Keratinocyte (primary cell): ENCODE results near the gene DRD2. TPM values are rescaled to one million over a fixed set of nuclear protein-coding genes. Genes with fewer than 3 reads are reported as not detected.

Experiments used
- DNase-seq: peaks from one replicate; pipeline ENCODE4 v3.0.0-alpha.2; 2011; ENCODE audit warnings: low read depth, missing footprints, low spot score
- FAIRE-seq: peaks from 2 replicates; lab custom pipeline; 2011; peaks lifted over from hg19 to GRCh38; lab: Jason Lieb, UNC
- H2AFZ ChIP-seq: 2 replicates; pipeline ENCODE4 v1.6.0; 2012; ENCODE audit warnings: low read length, control low read depth, inconsistent platforms; ENCODE audit not compliant: control insufficient read depth
- H3K27ac ChIP-seq: 2 replicates; pipeline ENCODE4 v1.5.1; 2011; ENCODE audit warnings: low read length; ENCODE audit not compliant: control insufficient read depth, insufficient read depth
- H3K27me3 ChIP-seq: 3 replicates; pipeline ENCODE4 v1.6.0; 2011; ENCODE audit warnings: low read length; ENCODE audit not compliant: control insufficient read depth, insufficient read depth; ENCODE audit errors: extremely low read depth
- H3K36me3 ChIP-seq, 2 experiments: 2 replicates in 1 of 2; 3 replicates in 1 of 2; pipeline ENCODE4 v1.5.1; 2011; ENCODE audit warnings: low read length in 2 of 2, mild to moderate bottlenecking in 1 of 2; ENCODE audit not compliant: control insufficient read depth in 2 of 2, insufficient read depth in 2 of 2; ENCODE audit errors: extremely low read depth in 1 of 2
- H3K4me1 ChIP-seq: 3 replicates; pipeline ENCODE4 v1.5.1; 2011; ENCODE audit warnings: low read length; ENCODE audit not compliant: control insufficient read depth, insufficient read depth; ENCODE audit errors: extremely low read depth
- H3K4me2 ChIP-seq: 3 replicates; pipeline ENCODE4 v1.6.0; 2011; ENCODE audit warnings: low read depth, low read length; ENCODE audit not compliant: control insufficient read depth, insufficient read depth; ENCODE audit errors: extremely low read depth
- H3K4me3 ChIP-seq, 3 experiments: fragments of 200-600 bp in 1 of 3; sonication (generic) in 1 of 3; 2 replicates in 2 of 3; 3 replicates in 1 of 3; pipeline ENCODE4 v1.5.1; 2011 to 2016; ENCODE audit warnings: low read length in 3 of 3, mild to moderate bottlenecking in 3 of 3, control low read depth in 2 of 3, inconsistent platforms in 1 of 3, low read depth in 1 of 3, mixed read lengths in 1 of 3, mixed run types in 1 of 3, moderate library complexity in 1 of 3; ENCODE audit not compliant: control insufficient read depth in 2 of 3, insufficient read depth in 2 of 3; ENCODE audit errors: extremely low read depth in 1 of 3
- H3K79me2 ChIP-seq: 2 replicates; pipeline ENCODE4 v1.6.0; 2012; ENCODE audit warnings: low read length; ENCODE audit not compliant: control insufficient read depth, insufficient read depth
- H3K9ac ChIP-seq: 3 replicates; pipeline ENCODE4 v1.6.0; 2011; ENCODE audit warnings: low read length; ENCODE audit not compliant: control insufficient read depth, insufficient read depth; ENCODE audit errors: extremely low read depth
- H3K9me1 ChIP-seq: 3 replicates; pipeline ENCODE4 v1.6.0; 2011; ENCODE audit warnings: low read length; ENCODE audit not compliant: control insufficient read depth, insufficient read depth; ENCODE audit errors: extremely low read depth
- H3K9me3 ChIP-seq: 2 replicates; pipeline ENCODE4 v1.5.1; 2012; ENCODE audit warnings: low read depth, low read length; ENCODE audit not compliant: control insufficient read depth
- H4K20me1 ChIP-seq: 3 replicates; pipeline ENCODE4 v1.6.0; 2011; ENCODE audit warnings: low read length; ENCODE audit not compliant: control insufficient read depth, insufficient read depth; ENCODE audit errors: extremely low read depth
- CTCF ChIP-seq, 3 experiments: IDR thresholded peaks in 1 of 3; conservative IDR thresholded peaks in 1 of 3; optimal IDR thresholded peaks in 1 of 3; 2 replicates in 2 of 3; 3 replicates in 1 of 3; pipeline versions ENCODE3 to v1.5.1; 2011; ENCODE audit warnings: low read length in 3 of 3, mild to moderate bottlenecking in 3 of 3, moderate library complexity in 2 of 3, control low read depth in 1 of 3, inconsistent platforms in 1 of 3; ENCODE audit not compliant: insufficient read depth in 2 of 3; ENCODE audit errors: extremely low read depth in 1 of 3
- EZH2 ChIP-seq: IDR thresholded peaks from one replicate; pipeline ENCODE4 v1.6.1; 2012; ENCODE audit warnings: inconsistent platforms, mild to moderate bottlenecking, low read length, moderate library complexity
- dilution Hi-C: fragments of 300-500 bp; cut with MboI; formaldehyde crosslinking; loops from one replicate; pipeline ENCODE4 v1.7.0; 2020; ENCODE audit warnings: low sequenced_read_pairs; ENCODE audit not compliant: extremely low pct_ligation_motif_present
- polyA plus RNA-seq, 5 experiments: library from polyadenylated mRNA; depleted of rRNA in 3 of 5; stranded (reverse) in 3 of 5; stranded (forward) in 1 of 5; unstranded in 1 of 5; fragments of >200 nt; gene quantifications; 1 replicate in 1 of 5; 2 replicates in 3 of 5; 3 replicates in 1 of 5; pipeline versions ENCODE4 v1.2.1 to v1.2.3, GENCODE V29; 2011 to 2012; ENCODE audit warnings: missing spikeins in 2 of 5, low read depth in 1 of 5, low replicate concordance in 1 of 5

DRD2 gene
- polyA plus RNA-seq, 1 donor (not counting 4 experiments of a cell fraction or from before 2014, with no cell fraction given), result 0.26 TPM

- Histone ChIP-seq H3K4me3 (no peak overlapping the region), H3K9me3 (no peaks in the 10 kb centered on the region), H3K4me2 (no peak overlapping the region), H4K20me1 (no peaks in the 10 kb centered on the region), H3K27me3 (no peaks in the 10 kb centered on the region), H3K9ac (no peak overlapping the region), H3K79me2 (no peaks in the 10 kb centered on the region), H3K4me1 (peaks cover 21% of the 10 kb centered on the region), H3K36me3 (no peaks in the 10 kb centered on the region), H3K9me1 (no peaks in the 10 kb centered on the region), H2AFZ (no peak overlapping the region), H3K27ac (no peak overlapping the region)
- DNase-seq, result no peak
- dilution Hi-C loops, result no loop called here
- no peak for FAIRE-seq
- TF ChIP-seq CTCF (optimal IDR thresholded peaks at IDR 0.05 in 1 of 3, IDR thresholded peaks at IDR 0.05 in 1 of 3, conservative IDR thresholded peaks at IDR 0.05 in 1 of 3; ENCODE audit: extremely low read depth in 1 of 3, insufficient read depth in 2 of 3, low read length in 3 of 3) (no peak), EZH2 (no peak)
Observed at GRCh38 chr11:113408206-113408605, 67.0 kb downstream of the DRD2 start.

- no peaks in the 10 kb centered on the region for H3K9me1 ChIP-seq
- no peak for FAIRE-seq
- peaks cover 21% of the 10 kb centered on the region for H3K4me1 ChIP-seq
- H3K4me3 ChIP-seq, result no peak overlapping the region
- no peaks in the 10 kb centered on the region for H3K9me3 ChIP-seq
- H4K20me1 ChIP-seq, result no peaks in the 10 kb centered on the region
- H3K9ac ChIP-seq, result no peak overlapping the region
- DNase-seq, result no peak
- H3K27me3 ChIP-seq, result no peaks in the 10 kb centered on the region
- no peaks in the 10 kb centered on the region for H3K36me3 ChIP-seq
- no peaks in the 10 kb centered on the region for H3K79me2 ChIP-seq
- no peak overlapping the region for H2AFZ ChIP-seq
- dilution Hi-C loops, result no loop called here
- TF ChIP-seq EZH2 (no peak), CTCF (optimal IDR thresholded peaks at IDR 0.05 in 1 of 3, IDR thresholded peaks at IDR 0.05 in 1 of 3, conservative IDR thresholded peaks at IDR 0.05 in 1 of 3; ENCODE audit: extremely low read depth in 1 of 3, insufficient read depth in 2 of 3, low read length in 3 of 3) (no peak)
- no peak overlapping the region for H3K4me2 ChIP-seq
- no peak overlapping the region for H3K27ac ChIP-seq
Observed at GRCh38 chr11:113407163-113407562, 68.0 kb downstream of the DRD2 start.
